Esophagus muscularis mucosa (tissue), 3 donors: ENCODE measurements around the gene BMPR1B.

Experiments used
- POLR2A ChIP-seq: fragments of 450-650 bp; IDR thresholded peaks from one replicate; pipeline ENCODE4 v1.6.1; 2017; ENCODE audit warnings: antibody characterized with exemption, moderate library complexity, mild to moderate bottlenecking, low read depth
- TF ChIP-seq, protein P1 (sequence below), 3 experiments: fragments of 200-600 bp in 2 of 3; fragments of 450-650 bp in 1 of 3; sonication (generic) in 2 of 3; IDR thresholded peaks; one replicate each; pipeline ENCODE4 v1.5.1; 2017 to 2019; ENCODE audit warnings: antibody characterized with exemption in 3 of 3, mild to moderate bottlenecking in 2 of 3, moderate library complexity in 1 of 3

DNA sequence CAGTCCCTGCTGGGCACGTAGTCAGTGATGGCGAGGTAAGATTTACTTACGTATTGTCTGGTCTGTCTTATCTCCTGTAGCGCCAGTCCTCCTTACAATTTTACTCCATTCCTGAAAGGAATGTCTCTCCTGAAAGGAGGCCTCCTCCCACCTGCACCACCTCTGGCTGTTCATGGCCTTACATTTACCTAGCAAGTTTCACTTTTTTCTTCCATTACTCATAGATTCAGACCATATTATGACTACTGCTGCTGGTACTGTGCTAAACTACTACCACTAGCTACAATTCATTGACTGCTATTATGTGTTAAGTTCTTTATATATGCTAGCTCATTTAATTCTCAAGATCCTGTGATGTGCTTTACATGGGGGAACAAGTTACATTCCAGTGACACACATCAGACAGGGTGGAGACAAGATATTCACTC is 189.9 kb downstream of the BMPR1B start:
- TF ChIP-seq, protein P1, sequence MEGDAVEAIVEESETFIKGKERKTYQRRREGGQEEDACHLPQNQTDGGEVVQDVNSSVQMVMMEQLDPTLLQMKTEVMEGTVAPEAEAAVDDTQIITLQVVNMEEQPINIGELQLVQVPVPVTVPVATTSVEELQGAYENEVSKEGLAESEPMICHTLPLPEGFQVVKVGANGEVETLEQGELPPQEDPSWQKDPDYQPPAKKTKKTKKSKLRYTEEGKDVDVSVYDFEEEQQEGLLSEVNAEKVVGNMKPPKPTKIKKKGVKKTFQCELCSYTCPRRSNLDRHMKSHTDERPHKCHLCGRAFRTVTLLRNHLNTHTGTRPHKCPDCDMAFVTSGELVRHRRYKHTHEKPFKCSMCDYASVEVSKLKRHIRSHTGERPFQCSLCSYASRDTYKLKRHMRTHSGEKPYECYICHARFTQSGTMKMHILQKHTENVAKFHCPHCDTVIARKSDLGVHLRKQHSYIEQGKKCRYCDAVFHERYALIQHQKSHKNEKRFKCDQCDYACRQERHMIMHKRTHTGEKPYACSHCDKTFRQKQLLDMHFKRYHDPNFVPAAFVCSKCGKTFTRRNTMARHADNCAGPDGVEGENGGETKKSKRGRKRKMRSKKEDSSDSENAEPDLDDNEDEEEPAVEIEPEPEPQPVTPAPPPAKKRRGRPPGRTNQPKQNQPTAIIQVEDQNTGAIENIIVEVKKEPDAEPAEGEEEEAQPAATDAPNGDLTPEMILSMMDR (IDR thresholded peaks at IDR 0.05): no peak
- TF ChIP-seq POLR2A: no peak
